GM19463 (cell line): ENCODE measurements around the gene RIOX2.
A peak's percentile ranks its signal among the peaks of the same experiment; 100 is the strongest.

Experiments
- ATAC-seq: cut with Tn5 transposase; IDR thresholded peaks from one replicate; pipeline ENCODE4 v1.9.1; 2021; ENCODE audit warnings: mild to moderate bottlenecking, moderate library complexity; ENCODE audit not compliant: unreplicated experiment

Gene RIOX2

DNA sequence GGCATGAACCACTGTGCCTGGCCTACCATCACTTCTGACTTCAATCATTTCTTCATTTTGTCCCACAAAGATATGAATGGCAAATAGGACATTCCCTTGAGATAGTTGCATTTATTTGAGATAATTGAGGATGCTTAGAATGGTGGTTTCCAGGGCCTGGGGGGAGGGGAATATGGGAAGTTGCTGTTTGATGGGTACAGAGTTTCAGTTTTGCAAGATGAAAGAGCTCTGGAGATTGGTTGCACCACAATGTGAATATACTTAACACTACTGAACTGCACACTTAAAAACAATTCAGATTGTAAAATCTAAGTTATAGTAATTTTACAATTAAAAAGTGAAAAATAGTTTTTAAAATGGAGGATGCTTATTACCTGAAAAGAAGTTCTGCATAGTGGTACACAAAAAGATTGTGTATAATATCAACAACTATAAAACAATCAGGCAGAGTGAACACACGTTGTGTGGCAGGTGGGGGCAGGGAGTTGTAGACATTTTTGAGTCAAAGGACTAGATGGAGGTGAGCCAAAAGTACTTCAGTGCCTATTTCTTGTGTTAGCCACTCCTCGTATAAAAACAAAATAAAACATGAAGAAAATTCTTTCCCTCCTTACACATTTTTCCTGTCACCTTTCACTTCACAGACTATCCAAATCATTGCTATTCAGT lies 18.5 kb upstream of the RIOX2 start:
- no peak for ATAC-seq

- no peak for ATAC-seq
Observed at GRCh38 chr3:97988784-97989568, 16.7 kb upstream of the RIOX2 start.

DNA sequence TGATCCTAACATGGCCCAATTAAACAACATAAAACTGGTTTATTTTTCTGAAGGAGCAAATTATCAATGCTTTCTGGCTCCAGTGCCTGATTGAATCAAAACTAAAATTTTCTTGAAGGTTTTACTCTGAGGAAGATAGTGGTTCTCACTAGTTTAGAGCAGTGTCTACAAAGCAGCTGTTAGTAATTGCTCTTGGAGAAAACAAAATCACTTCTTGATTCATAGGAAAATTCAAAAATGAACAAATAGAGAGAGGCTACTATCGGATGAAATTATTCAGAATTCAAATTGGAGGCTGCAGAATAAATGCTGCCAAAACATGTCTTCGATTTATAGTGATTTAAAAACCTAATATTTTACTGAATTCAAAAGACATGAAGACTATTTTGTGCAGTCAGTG lies 15.1 kb upstream of the RIOX2 start:
- ATAC-seq, result no peak

DNA sequence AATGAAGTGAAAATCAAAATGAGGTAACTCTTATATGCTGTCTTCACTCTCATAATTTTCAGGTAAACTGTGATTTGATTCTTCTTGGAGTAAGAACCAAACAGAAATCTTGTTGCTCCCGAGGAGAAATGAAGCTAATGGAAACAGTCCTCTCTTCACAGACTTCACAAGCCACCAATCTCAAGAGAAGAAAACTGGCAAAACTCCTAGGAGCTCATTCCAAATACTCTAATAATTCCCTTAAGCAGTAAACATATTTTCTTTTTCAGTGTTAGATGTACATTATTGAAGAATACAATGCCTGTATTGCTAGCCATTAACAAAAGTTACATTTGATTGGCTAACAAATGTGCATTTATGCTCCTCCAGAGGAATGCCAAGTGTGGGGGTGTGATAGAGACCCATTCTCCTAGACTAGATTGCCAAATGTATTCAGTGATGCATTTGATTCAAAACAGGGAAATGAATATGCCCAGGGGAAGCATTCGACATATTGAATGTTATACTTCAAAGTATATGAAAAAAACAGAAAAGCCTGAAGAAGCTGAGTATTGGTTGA lies 11.8 kb upstream of the RIOX2 start:
- ATAC-seq, result no peak

DNA sequence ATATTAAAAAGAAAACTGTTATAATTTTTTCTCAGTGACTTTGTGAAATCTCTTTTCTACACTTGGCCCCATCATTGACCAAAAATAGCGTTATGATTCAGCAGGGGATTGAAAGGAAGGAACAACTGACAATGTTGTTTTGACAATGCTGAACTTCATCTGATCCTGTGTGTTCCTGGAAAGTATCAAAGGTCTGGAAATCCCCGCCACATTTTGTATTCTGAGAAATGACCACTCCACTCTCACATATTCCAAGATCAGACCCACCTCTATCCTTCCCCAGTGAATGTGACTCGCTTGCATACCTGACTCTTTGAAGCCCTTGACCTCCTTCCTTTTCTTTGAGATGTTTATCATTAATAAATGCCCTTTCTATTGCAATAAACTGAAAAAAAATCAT lies 9.7 kb upstream of the RIOX2 start:
- ATAC-seq, result peak; percentile 79

GRCh38 chr3:97979610-97980009 lies 7.4 kb upstream of the RIOX2 start:
- no peak for ATAC-seq

DNA sequence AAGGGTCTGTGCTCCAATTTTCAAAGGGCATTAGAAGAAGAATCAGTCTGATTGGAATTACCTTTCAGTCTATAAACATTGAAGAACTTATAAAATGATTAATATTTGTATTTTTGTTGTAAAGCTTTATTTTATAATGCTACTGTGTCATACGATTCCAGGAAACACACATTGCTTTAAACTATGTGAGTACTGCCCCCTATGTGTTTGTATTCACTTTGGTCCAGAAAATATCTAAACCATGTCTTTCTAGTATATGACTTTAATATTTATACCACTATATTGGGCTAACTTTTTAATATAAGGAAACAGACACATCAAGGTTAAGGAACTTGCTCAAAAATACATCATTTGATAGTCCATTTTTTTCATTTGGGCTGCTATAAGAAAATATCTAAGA lies 3.2 kb upstream of the RIOX2 start:
- ATAC-seq, result no peak

GRCh38 chr3:97974996-97975395 lies 2.8 kb upstream of the RIOX2 start:
- no peak for ATAC-seq

- ATAC-seq, result no peak
Observed at GRCh38 chr3:97972976-97973375, 745 bp upstream of the RIOX2 start.

GRCh38 chr3:97970956-97971620 lies 1.1 kb downstream of the RIOX2 start:
- no peak for ATAC-seq

- ATAC-seq, result no peak
Observed at GRCh38 chr3:97970156-97970555, 2.1 kb downstream of the RIOX2 start.

DNA sequence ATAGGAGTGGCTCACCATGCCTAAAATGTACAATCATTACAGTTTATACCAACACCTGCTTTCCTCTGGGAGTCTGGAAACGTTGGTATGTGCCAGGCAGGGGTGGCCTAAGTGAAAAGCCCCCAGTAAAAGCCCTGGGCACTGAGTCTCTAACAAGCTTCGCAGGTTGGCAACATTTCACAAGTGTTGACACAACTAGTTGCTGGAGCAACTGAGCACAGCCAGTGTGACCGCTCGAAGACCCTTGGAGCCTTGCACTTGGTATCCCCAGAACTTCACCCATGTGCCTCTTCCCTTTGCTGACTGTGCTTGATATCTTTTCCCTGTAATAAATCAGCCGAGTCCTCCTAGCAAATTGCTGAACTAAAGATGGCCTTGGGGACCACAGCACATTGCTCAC lies 2.7 kb downstream of the RIOX2 start:
- ATAC-seq, result no peak

- ATAC-seq, result no peak
Observed at GRCh38 chr3:97968376-97968775, 3.9 kb downstream of the RIOX2 start.

DNA sequence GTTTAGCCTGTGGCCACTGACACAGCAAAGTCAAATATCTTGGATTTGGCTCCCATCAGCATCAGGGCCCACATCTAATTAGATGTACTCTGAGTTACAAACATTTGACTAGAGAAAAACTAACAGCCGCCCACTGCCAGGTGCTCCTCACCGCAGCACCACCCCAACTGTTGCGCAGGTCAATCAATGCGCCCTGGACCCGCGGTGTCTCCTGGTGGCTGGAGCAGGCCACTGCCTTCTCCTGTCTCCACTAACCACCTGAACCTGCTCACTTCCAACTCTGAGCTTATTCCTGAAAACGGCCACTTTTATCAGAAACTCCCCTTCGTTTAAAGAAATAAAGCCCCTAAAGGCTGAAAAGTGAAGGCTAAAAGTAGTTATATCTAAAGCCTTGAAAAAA lies 4.3 kb downstream of the RIOX2 start:
- ATAC-seq, result no peak

DNA sequence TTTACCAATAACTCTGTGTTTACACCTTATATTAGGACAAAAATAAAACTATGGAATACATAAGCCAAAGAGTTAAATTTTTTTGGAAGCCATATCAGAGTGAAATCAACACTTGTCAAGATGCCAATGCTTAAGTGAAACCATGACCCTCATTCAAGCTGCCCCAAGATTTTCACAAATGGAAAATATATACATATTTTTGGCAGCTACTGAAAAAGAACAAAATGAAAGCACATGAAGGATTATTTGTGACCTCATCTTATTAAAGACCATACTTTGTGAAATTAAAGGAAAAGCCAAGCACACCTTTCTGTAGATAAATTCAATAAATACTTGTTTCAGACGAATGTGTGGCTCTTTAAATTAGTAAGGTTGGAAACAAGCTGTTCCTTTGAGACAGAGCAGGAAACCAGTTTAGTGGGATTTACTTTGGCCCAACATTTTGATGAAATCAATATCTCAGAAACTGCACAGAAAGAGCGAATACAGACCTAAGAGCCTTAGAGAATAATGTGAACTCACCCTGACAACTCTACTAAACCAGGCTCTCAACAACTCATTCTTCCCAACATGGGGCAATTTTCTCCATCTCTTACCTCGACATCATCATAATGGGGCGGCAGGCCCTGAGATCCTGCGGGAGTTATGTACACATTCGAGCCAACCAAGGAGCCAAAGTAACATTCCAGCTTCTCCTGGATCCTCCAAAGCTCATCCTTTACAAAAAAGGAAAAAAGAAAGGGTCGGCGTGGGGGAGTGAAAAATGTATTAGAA lies 11.1 kb downstream of the RIOX2 start:
- no peak for ATAC-seq

GRCh38 chr3:97960551-97960950 lies 11.7 kb downstream of the RIOX2 start:
- ATAC-seq, result no peak

DNA sequence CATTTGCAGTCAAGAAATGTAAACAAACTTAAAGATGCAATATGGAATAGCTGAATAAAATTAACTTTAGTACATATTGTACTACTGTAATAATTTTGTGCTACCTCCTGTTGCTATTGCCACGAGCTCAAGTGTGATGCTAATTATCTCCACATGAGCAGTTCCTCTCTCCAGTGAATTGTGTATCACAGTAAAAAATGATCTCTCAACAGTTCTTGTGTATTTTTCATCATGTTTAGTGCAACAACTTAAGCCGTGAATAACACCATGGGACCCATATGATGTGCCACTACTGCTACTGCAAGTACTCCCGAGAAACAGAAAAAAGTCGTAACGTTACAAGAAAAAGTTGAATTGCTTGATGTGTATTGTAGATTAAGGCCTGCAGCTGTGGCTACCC lies 12.4 kb downstream of the RIOX2 start:
- ATAC-seq, result no peak

- no peak for ATAC-seq
Observed at GRCh38 chr3:97958796-97959195, 13.4 kb downstream of the RIOX2 start.

GRCh38 chr3:97958396-97958795 lies 13.8 kb downstream of the RIOX2 start:
- no peak for ATAC-seq

DNA sequence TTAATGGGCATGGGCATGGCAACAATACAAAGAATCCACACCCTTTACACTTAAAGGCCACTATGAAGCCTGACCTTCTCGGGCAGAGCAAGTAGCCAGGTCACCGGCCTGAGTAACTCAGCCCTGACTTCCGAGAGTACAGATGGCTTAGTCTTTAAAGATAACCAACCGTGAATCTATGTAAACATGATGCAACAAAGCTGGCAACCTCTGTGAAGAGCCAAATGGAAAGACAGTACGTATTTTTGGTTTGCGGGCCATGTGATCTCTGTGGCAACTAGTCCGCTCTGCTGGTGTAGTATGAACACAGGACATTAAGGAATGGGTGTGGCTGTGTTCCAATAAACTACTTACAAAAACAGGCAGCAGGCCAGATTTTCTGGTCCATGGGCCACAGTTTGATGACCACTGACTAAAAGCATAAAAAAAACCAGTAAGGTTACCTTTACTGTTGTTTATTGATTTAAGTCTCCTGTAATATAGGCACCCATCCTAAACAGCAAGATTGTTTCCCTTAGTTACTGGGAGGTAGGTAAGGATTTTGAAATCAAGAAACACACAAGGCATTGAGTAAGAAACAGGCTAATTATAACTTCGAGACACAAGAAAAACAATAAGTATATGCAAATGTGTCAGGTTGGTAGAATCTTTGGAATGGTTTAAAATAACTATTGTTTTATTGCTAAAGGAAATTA lies 14.5 kb downstream of the RIOX2 start:
- no peak for ATAC-seq
